ENCODE results near the gene MCRIP1. TPM values are rescaled to one million over a fixed set of nuclear protein-coding genes. Genes with fewer than 3 reads are reported as not detected.

The MCRIP1 gene
- total and polyA plus RNA-seq, 9 of the 15 experiments (the other 6 are each of a cell fraction or from before 2014, with no cell fraction given), result 0.39 to 35.8 (median 9.7) TPM

GRCh38 chr17:81831957-81832607 lies 1.0 kb downstream of the MCRIP1 start (continued):
- peak; percentile 27; the same call in 1 of the 2 replicates for TF ChIP-seq ZNF740 (CRISPR knock-in tag; IDR thresholded peaks at IDR 0.05)
- TF ChIP-seq ZNF740 (tag; IDR thresholded peaks at IDR 0.05), result no peak
- peak; percentile 32; the same call in 1 of the 2 replicates for TF ChIP-seq ZBTB17 (CRISPR knock-in tag; IDR thresholded peaks at IDR 0.05)
- TF ChIP-seq FOXK2 (conservative IDR thresholded peaks at IDR 0.05 in 1 of 2, IDR thresholded peaks at IDR 0.05 in 1 of 2; ENCODE audit: low read depth in 2 of 2), result 0 out of 4 replicates have a peak, but pooled peaks have one; percentile 33 to 37
- 0 out of 2 replicates have a peak, but pooled peaks have one; percentile 3 for TF ChIP-seq USF1 (CRISPR knock-in tag; IDR thresholded peaks at IDR 0.05)

DNA sequence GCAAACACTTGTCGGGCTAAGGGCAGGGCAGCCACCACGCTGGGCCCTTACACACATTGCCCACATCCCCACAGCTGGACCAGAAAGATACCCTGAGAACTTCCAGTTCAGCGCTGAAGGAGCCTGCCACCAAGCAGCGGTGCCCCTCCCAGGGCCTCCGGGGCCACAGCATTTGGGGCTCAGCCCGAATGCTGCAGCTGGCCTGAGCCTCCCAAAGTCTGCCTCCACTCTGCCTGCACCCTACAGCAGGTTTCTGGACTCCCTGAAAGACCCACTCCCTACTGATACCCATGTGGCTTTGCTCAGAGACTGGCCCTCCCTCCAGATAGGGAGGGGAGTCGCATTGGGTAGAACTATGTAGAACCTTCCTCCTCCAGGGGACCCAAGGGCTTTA lies 1.5 kb downstream of the MCRIP1 start:
- FAIRE-seq (peak; percentile 89), DNase-seq (ENCODE audit: extremely low read depth in 1 of 4, low spot score in 3 of 4) (peak in 1 of 4 experiments; percentile 32), ATAC-seq (peak; percentile 9)
- Histone ChIP-seq H3K36me3 (ENCODE audit: control insufficient read depth, insufficient read depth, low read length) (no peaks in the 10 kb centered on the region), H3K4me1 (replicated peaks in 1 of 2; ENCODE audit: control insufficient read depth in 2 of 2, insufficient read depth in 2 of 2, low read length in 2 of 2) (peaks cover 25 to 65% of the 10 kb centered on the region in 2 experiments), H3K27ac (ENCODE audit: extremely low read depth, low read depth, low read length) (peak overlapping the region; percentile 76), H4K20me1 (replicated peaks; ENCODE audit: control insufficient read depth, insufficient read depth, low read length) (no peaks in the 10 kb centered on the region), H3K9me1 (ENCODE audit: control insufficient read depth, insufficient read depth, low read length) (no peaks in the 10 kb centered on the region), H3K9ac (ENCODE audit: insufficient read depth in 1 of 2, low read depth in 2 of 2, low read length in 2 of 2) (peak overlapping the region; percentile 75 to 96), H3K9me3 (replicated peaks; ENCODE audit: control insufficient read depth, insufficient read depth, low read depth, low read length) (no peaks in the 10 kb centered on the region), H3K4me3 (peak overlapping the region; percentile 52), H2AFZ (ENCODE audit: low read depth, low read length) (peak overlapping the region; percentile 64), H3K79me2 (ENCODE audit: control insufficient read depth, insufficient read depth, low read length) (peaks cover 28% of the 10 kb centered on the region; the same call in 2 of the 3 replicates), H3K27me3 (ENCODE audit: control insufficient read depth in 2 of 2, insufficient read depth in 2 of 2, low read length in 2 of 2) (no peaks in the 10 kb centered on the region), H3K4me2 (ENCODE audit: insufficient read depth, low read length) (peak overlapping the region; percentile 89)
- in situ Hi-C loops (cut with MboI) (no loop called here), intact Hi-C loops (cut with micrococcal nuclease) (no loop called here)
- no TSS peak for BruUV-seq (replicated peaks)
- CTCF ChIA-PET (ENCODE audit: low intra/inter-chr PET ratio), result no interaction called here
- 52% methylated on average over 7 of the region's 7 CpGs for WGBS (ENCODE audit: insufficient coverage, low coverage, missing lambda C conversion rate)
- POLR2A ChIA-PET, result interaction anchor here (3.6 kb wide), 1 partner anchor 11 kb away, joined by 25 read pairs; no protein-coding TSS in a partner anchor
- TF ChIP-seq CXXC5 (CRISPR knock-in tag; IDR thresholded peaks at IDR 0.05), result 0 out of 2 replicates have a peak, but pooled peaks have one; percentile 26
- TF ChIP-seq RERE (CRISPR knock-in tag; IDR thresholded peaks at IDR 0.05; ENCODE audit: borderline replicate concordance), result 0 out of 2 replicates have a peak, but pooled peaks have one; percentile 9
- 0 out of 2 replicates have a peak, but pooled peaks have one; percentile 10 for TF ChIP-seq TFAP4 (CRISPR knock-in tag; IDR thresholded peaks at IDR 0.05; ENCODE audit: borderline replicate concordance)

Measured in K562 (cell line).